ENCODE results near the gene CDNF. TPM values are rescaled to one million over a fixed set of nuclear protein-coding genes. Genes with fewer than 3 reads are reported as not detected.
A peak's percentile ranks its signal among the peaks of the same experiment; 100 is the strongest.
"Not testable (repeated sequence)": the region's sequence is repeated elsewhere in the genome, so short reads cannot be mapped to it uniquely, and the experiment has no call there.

Gene CDNF
- total and polyA plus RNA-seq, 5 donors: 1.9 to 6.7 (median 2.6) TPM

DNA sequence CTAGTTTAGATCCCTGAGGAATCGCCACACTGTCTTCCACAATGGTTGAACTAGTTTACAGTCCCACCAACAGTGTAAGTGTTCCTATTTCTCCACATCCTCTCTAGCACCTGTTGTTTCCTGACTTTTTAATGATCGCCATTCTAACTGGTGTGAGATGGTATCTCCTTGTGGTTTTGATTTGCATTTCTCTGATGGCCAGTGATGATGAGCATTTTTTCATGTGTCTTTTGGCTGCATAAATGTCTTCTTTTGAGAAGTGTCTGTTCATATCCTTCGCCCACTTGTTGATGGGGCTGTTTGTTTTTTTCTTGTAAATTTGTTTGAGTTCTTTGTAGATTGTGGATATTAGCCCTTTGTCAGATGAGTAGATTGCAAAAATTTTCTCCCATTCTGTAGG lies 27.0 kb upstream of the CDNF start:
- H3K9me3 ChIP-seq (ENCODE audit: control insufficient read depth, low read length); H3K27me3 ChIP-seq (ENCODE audit: control insufficient read depth, insufficient read depth); H3K4me3 ChIP-seq (ENCODE audit: low read length); H3K27ac ChIP-seq (ENCODE audit: low read length); ATAC-seq; DNase-seq; H3K4me1 ChIP-seq (ENCODE audit: control insufficient read depth, insufficient read depth, low read length); intact Hi-C loops (cut with DNase I): not testable (repeated sequence)
- 100% methylated on average over 3 of the region's 3 CpGs for WGBS

DNA sequence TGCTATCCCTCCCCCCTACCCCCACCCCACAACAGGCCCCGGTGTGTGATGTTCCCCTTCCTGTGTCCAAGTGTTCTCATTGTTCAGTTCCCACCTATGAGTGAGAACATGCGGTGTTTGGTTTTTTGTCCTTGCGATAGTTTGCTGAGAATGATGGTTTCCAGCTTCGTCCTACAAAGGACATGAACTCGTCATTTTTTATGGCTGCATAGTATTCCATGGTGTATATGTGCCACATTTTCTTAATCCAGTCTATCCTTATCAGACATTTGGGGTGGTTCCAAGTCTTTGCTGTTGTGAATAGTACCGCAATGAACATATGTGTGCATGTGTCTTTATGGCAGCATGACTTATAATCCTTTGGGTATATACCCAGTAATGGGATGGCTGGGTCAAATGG lies 26.6 kb upstream of the CDNF start:
- H3K4me1 ChIP-seq (ENCODE audit: control insufficient read depth, insufficient read depth, low read length); H3K4me3 ChIP-seq (ENCODE audit: low read length); H3K9me3 ChIP-seq (ENCODE audit: control insufficient read depth, low read length); H3K27ac ChIP-seq (ENCODE audit: low read length); DNase-seq; H3K27me3 ChIP-seq (ENCODE audit: control insufficient read depth, insufficient read depth); ATAC-seq; intact Hi-C loops (cut with DNase I): not testable (repeated sequence)
- over 99% methylated on average over 6 of the region's 6 CpGs for WGBS

DNA sequence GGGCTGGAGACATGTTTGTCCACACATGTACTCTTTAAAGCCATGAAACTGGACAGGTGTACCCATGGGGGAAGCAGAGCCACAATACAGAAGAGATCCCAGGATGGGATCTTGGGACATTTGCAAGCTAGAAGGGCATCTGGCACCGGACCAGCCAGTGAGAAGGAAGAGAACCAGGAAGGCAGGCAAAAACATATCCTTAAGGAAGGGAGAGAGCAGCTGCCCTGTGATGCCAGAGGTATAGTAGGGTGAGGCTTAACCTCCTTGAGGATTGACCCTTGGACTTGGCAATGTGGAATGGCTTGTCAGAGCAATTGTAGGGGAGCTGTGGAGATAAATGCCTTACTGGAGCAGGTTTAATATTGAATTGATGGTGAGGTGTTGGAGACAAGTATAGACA lies 23.0 kb upstream of the CDNF start:
- H3K27ac ChIP-seq (ENCODE audit: low read length): no peak overlapping the region
- no peak overlapping the region for H3K4me3 ChIP-seq (ENCODE audit: low read length)
- H3K9me3 ChIP-seq (ENCODE audit: control insufficient read depth, low read length): no peaks in the 10 kb centered on the region
- no peak for DNase-seq
- intact Hi-C loops (cut with DNase I): no loop called here
- WGBS: 95% methylated on average over 1 of the region's 1 CpG
- ATAC-seq: no peak
- no peaks in the 10 kb centered on the region for H3K4me1 ChIP-seq (ENCODE audit: control insufficient read depth, insufficient read depth, low read length)
- no peaks in the 10 kb centered on the region for H3K27me3 ChIP-seq (ENCODE audit: control insufficient read depth, insufficient read depth)

DNA sequence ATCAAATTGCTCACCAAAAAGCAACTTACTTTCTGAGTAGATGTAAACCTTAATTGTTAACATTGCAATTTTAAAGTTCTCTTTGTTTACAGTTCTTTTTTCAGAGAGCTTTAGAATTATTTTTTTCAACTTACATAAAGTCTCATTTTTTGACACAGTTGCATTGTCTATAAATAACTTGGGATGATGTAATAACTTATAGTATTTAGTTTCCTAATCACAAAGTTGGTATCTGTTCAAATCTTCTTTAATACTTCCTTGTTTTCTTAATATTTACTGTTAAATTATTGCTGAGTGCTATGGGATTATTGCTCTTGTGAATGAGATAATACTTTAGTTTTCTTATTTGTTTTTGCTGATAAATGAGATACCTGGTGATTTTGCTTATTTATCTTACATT lies 21.9 kb upstream of the CDNF start:
- Histone ChIP-seq H3K4me1 (ENCODE audit: control insufficient read depth, insufficient read depth, low read length) (no peaks in the 10 kb centered on the region), H3K27ac (ENCODE audit: low read length) (no peak overlapping the region), H3K27me3 (ENCODE audit: control insufficient read depth, insufficient read depth) (no peaks in the 10 kb centered on the region), H3K4me3 (ENCODE audit: low read length) (no peak overlapping the region), H3K9me3 (ENCODE audit: control insufficient read depth, low read length) (no peaks in the 10 kb centered on the region)
- no peak for DNase-seq
- intact Hi-C loops (cut with DNase I): no loop called here
- ATAC-seq: no peak

DNA sequence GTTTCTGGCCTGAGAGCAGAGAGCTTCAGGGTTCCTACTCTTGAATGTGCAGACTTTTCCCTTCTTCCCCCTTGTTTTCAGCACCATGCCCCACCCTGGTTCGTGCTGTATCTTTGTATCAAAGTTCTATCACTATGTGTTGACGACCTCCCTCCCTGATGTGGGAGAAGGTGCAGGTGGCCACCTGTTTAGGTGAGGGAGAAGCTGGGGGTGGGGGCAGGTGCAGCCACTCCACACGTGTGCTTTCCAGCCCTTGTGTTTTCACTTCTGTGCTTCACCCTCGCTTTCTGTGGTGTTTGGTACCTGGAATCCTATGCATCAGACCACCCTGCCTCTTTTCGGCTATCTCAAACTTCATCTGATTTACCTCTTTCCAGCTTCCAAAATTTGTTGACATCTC lies 21.2 kb upstream of the CDNF start:
- ATAC-seq: no peak
- no peaks in the 10 kb centered on the region for H3K4me1 ChIP-seq (ENCODE audit: control insufficient read depth, insufficient read depth, low read length)
- no peaks in the 10 kb centered on the region for H3K27me3 ChIP-seq (ENCODE audit: control insufficient read depth, insufficient read depth)
- no peak overlapping the region for H3K4me3 ChIP-seq (ENCODE audit: low read length)
- intact Hi-C loops (cut with DNase I): no loop called here
- H3K9me3 ChIP-seq (ENCODE audit: control insufficient read depth, low read length): no peaks in the 10 kb centered on the region
- DNase-seq: no peak
- 90% methylated on average over 5 of the region's 5 CpGs for WGBS
- no peak overlapping the region for H3K27ac ChIP-seq (ENCODE audit: low read length)

- Histone ChIP-seq H3K27ac (ENCODE audit: low read length) (no peak overlapping the region), H3K4me3 (ENCODE audit: low read length) (no peak overlapping the region), H3K4me1 (ENCODE audit: control insufficient read depth, insufficient read depth, low read length) (no peaks in the 10 kb centered on the region), H3K9me3 (ENCODE audit: control insufficient read depth, low read length) (no peaks in the 10 kb centered on the region), H3K27me3 (ENCODE audit: control insufficient read depth, insufficient read depth) (no peaks in the 10 kb centered on the region)
- WGBS: 91% methylated on average over 6 of the region's 6 CpGs
- intact Hi-C loops (cut with DNase I): no loop called here
- ATAC-seq (no peak), DNase-seq (no peak)
Observed at GRCh38 chr10:14858338-14858960, 20.6 kb upstream of the CDNF start.

DNA sequence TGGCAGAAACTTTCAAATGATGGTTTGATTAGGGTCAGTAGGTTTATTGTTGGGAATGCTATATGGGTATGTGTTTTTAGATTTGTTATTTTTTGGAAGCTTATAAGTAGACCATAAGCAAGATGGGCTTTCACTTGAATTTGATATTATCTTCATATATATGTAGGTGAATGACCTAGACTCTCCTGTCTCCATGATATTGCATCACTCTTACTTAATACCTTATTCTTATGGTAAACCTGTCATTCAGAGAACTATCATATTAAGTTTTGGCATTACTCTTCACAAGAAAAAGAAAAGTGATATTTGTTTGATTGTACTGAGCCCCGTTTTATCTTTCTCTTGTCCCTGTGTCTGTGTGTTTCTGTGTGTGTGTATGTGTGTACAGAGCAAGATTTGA lies 17.6 kb upstream of the CDNF start:
- Histone ChIP-seq H3K4me1 (ENCODE audit: control insufficient read depth, insufficient read depth, low read length) (no peaks in the 10 kb centered on the region), H3K4me3 (ENCODE audit: low read length) (no peak overlapping the region), H3K27me3 (ENCODE audit: control insufficient read depth, insufficient read depth) (no peaks in the 10 kb centered on the region), H3K27ac (ENCODE audit: low read length) (no peak overlapping the region), H3K9me3 (ENCODE audit: control insufficient read depth, low read length) (no peaks in the 10 kb centered on the region)
- intact Hi-C loops (cut with DNase I): no loop called here
- ATAC-seq: no peak
- no peak for DNase-seq
- 91% methylated on average over 1 of the region's 1 CpG for WGBS

GRCh38 chr10:14852236-14852635 lies 14.4 kb upstream of the CDNF start:
- Histone ChIP-seq H3K4me1 (ENCODE audit: control insufficient read depth, insufficient read depth, low read length) (no peaks in the 10 kb centered on the region), H3K4me3 (ENCODE audit: low read length) (no peak overlapping the region), H3K27ac (ENCODE audit: low read length) (no peak overlapping the region), H3K27me3 (ENCODE audit: control insufficient read depth, insufficient read depth) (no peaks in the 10 kb centered on the region), H3K9me3 (ENCODE audit: control insufficient read depth, low read length) (no peaks in the 10 kb centered on the region)
- 54% methylated on average over 3 of the region's 3 CpGs for whole genome bisulfite sequencing
- ATAC-seq (no peak), DNase-seq (no peak)
- intact Hi-C loops (cut with DNase I): no loop called here

DNA sequence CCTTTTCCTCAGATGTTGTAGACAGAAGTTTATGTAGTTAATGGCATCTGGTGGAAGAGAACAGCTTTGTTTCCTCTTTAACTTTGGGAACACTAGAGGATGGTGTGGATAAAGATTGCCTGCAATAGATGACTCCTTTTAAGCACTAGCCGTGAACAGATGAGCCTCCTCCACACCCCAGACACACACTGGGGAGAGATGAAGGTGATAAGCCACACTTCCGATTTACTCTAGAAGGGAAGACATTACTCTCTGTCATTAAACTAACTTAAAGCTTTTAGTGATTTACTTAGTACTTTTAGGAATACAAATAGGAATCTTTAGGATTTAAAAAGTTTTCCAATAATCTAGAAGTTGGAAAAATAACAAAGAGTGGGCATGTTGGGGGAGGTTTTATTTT lies 7.1 kb upstream of the CDNF start:
- Histone ChIP-seq H3K27ac (ENCODE audit: low read length) (no peak overlapping the region), H3K4me1 (ENCODE audit: control insufficient read depth, insufficient read depth, low read length) (no peaks in the 10 kb centered on the region), H3K9me3 (ENCODE audit: control insufficient read depth, low read length) (no peaks in the 10 kb centered on the region), H3K27me3 (ENCODE audit: control insufficient read depth, insufficient read depth) (no peaks in the 10 kb centered on the region), H3K4me3 (ENCODE audit: low read length) (no peak overlapping the region)
- ATAC-seq: peak in 1 of 2 donors; percentile 53
- WGBS: 80% methylated on average over 2 of the region's 2 CpGs
- DNase-seq: no peak
- intact Hi-C loops (cut with DNase I): loop anchor here in 1 of 4 donors (10.0 kb wide), 1 partner anchor 110 kb away; the partner anchor contains the start of genes DCLRE1C and MEIG1

GRCh38 chr10:14843327-14843988 lies 5.6 kb upstream of the CDNF start:
- no peak overlapping the region for H3K27ac ChIP-seq (ENCODE audit: low read length)
- no peaks in the 10 kb centered on the region for H3K9me3 ChIP-seq (ENCODE audit: control insufficient read depth, low read length)
- ATAC-seq: no peak
- no peaks in the 10 kb centered on the region for H3K27me3 ChIP-seq (ENCODE audit: control insufficient read depth, insufficient read depth)
- no peak overlapping the region for H3K4me3 ChIP-seq (ENCODE audit: low read length)
- H3K4me1 ChIP-seq (ENCODE audit: control insufficient read depth, insufficient read depth, low read length): no peaks in the 10 kb centered on the region
- WGBS: 86% methylated on average over 15 of the region's 15 CpGs
- intact Hi-C loops (cut with DNase I): loop anchor here in 1 of 4 donors (10.0 kb wide), 1 partner anchor 111 kb away; the partner anchor contains the start of genes DCLRE1C and MEIG1
- peak in 1 of 3 donors; percentile 34 for DNase-seq

- ATAC-seq (no peak), DNase-seq (no peak)
- WGBS: 91% methylated on average over 2 of the region's 2 CpGs
- Histone ChIP-seq H3K9me3 (ENCODE audit: control insufficient read depth, low read length) (no peaks in the 10 kb centered on the region), H3K27me3 (ENCODE audit: control insufficient read depth, insufficient read depth) (no peaks in the 10 kb centered on the region), H3K4me1 (ENCODE audit: control insufficient read depth, insufficient read depth, low read length) (no peaks in the 10 kb centered on the region), H3K27ac (ENCODE audit: low read length) (no peak overlapping the region), H3K4me3 (ENCODE audit: low read length) (no peak overlapping the region)
- intact Hi-C loops (cut with DNase I): loop anchor here in 1 of 4 donors (10.0 kb wide), 1 partner anchor 115 kb away; the partner anchor contains the start of genes DCLRE1C and MEIG1
Observed at GRCh38 chr10:14840178-14840577, 2.3 kb upstream of the CDNF start.
